ENCODE measurements around the gene SLC26A9. TPM values are rescaled to one million over a fixed set of nuclear protein-coding genes. Genes with fewer than 3 reads are reported as not detected.
"Not testable (repeated sequence)": the region's sequence is repeated elsewhere in the genome, so short reads cannot be mapped to it uniquely, and the experiment has no call there.

The SLC26A9 gene
- total and polyA plus RNA-seq, 4 donors: 0.13 to 0.18 (median 0.18) TPM; not detected in 1

GRCh38 chr1:205889706-205890105 is 53.5 kb downstream of the SLC26A9 start:
- H3K27ac ChIP-seq (ENCODE audit: low read depth in 1 of 2, low read length in 2 of 2); H3K4me1 ChIP-seq (ENCODE audit: control insufficient read depth in 1 of 2, insufficient read depth in 2 of 2, low read length in 2 of 2); H3K27me3 ChIP-seq (ENCODE audit: control insufficient read depth in 1 of 2, insufficient read depth in 2 of 2, low read length in 1 of 2); intact Hi-C loops (cut with DNase I); H3K9me3 ChIP-seq (ENCODE audit: control insufficient read depth, low read length); ATAC-seq (ENCODE audit: low FRiP score); H3K36me3 ChIP-seq (ENCODE audit: control insufficient read depth in 1 of 2, insufficient read depth in 2 of 2, low read length in 1 of 2); DNase-seq; H3K4me3 ChIP-seq (ENCODE audit: low read length in 2 of 2): not testable (repeated sequence)
- WGBS, 2 donors: 40 to 42% methylated on average over 3 of the region's 3 CpGs

- WGBS, 2 donors: 89 to 90% methylated on average over 4 of the region's 4 CpGs
- intact Hi-C loops (cut with DNase I); H3K36me3 ChIP-seq (ENCODE audit: control insufficient read depth in 1 of 2, insufficient read depth in 2 of 2, low read length in 1 of 2); H3K9me3 ChIP-seq (ENCODE audit: control insufficient read depth, low read length); H3K4me3 ChIP-seq (ENCODE audit: low read length in 2 of 2); H3K27ac ChIP-seq (ENCODE audit: low read depth in 1 of 2, low read length in 2 of 2); H3K4me1 ChIP-seq (ENCODE audit: control insufficient read depth in 1 of 2, insufficient read depth in 2 of 2, low read length in 2 of 2); DNase-seq; H3K27me3 ChIP-seq (ENCODE audit: control insufficient read depth in 1 of 2, insufficient read depth in 2 of 2, low read length in 1 of 2); ATAC-seq (ENCODE audit: low FRiP score): not testable (repeated sequence)
These were observed 54.2 kb downstream of the SLC26A9 start for GRCh38 chr1:205889006-205889405.

GRCh38 chr1:205883792-205884191 is 59.5 kb downstream of the SLC26A9 start:
- no peaks in the 10 kb centered on the region for H3K27me3 ChIP-seq (ENCODE audit: control insufficient read depth in 1 of 2, insufficient read depth in 2 of 2, low read length in 1 of 2)
- DNase-seq (no peak), ATAC-seq (ENCODE audit: low FRiP score) (no peak)
- no peak overlapping the region for H3K27ac ChIP-seq (ENCODE audit: low read depth in 1 of 2, low read length in 2 of 2)
- no peaks in the 10 kb centered on the region for H3K4me1 ChIP-seq (ENCODE audit: control insufficient read depth in 1 of 2, insufficient read depth in 2 of 2, low read length in 2 of 2)
- no peak overlapping the region for H3K4me3 ChIP-seq (ENCODE audit: low read length in 2 of 2)
- no peaks in the 10 kb centered on the region for H3K36me3 ChIP-seq (ENCODE audit: control insufficient read depth in 1 of 2, insufficient read depth in 2 of 2, low read length in 1 of 2)
- H3K9me3 ChIP-seq (ENCODE audit: control insufficient read depth, low read length): peaks cover 7% of the 10 kb centered on the region
- intact Hi-C loops (cut with DNase I): no loop called here

GRCh38 chr1:205880923-205881322 is 62.3 kb downstream of the SLC26A9 start:
- no peak for ATAC-seq (ENCODE audit: low FRiP score)
- no peak for DNase-seq
- Histone ChIP-seq H3K4me3 (ENCODE audit: low read length in 2 of 2) (no peak overlapping the region), H3K27me3 (ENCODE audit: control insufficient read depth in 1 of 2, insufficient read depth in 2 of 2, low read length in 1 of 2) (no peaks in the 10 kb centered on the region), H3K27ac (ENCODE audit: low read depth in 1 of 2, low read length in 2 of 2) (no peak overlapping the region), H3K4me1 (ENCODE audit: control insufficient read depth in 1 of 2, insufficient read depth in 2 of 2, low read length in 2 of 2) (no peaks in the 10 kb centered on the region), H3K9me3 (ENCODE audit: control insufficient read depth, low read length) (peaks cover 5% of the 10 kb centered on the region), H3K36me3 (ENCODE audit: control insufficient read depth in 1 of 2, insufficient read depth in 2 of 2, low read length in 1 of 2) (no peaks in the 10 kb centered on the region)
- intact Hi-C loops (cut with DNase I): no loop called here

GRCh38 chr1:205879974-205880373 is 63.3 kb downstream of the SLC26A9 start:
- 97 to 100% methylated on average over 1 of the region's 1 CpG for WGBS, 2 donors
- H3K4me1 ChIP-seq (ENCODE audit: control insufficient read depth in 1 of 2, insufficient read depth in 2 of 2, low read length in 2 of 2): no peaks in the 10 kb centered on the region
- peaks cover 5% of the 10 kb centered on the region for H3K9me3 ChIP-seq (ENCODE audit: control insufficient read depth, low read length)
- no peaks in the 10 kb centered on the region for H3K36me3 ChIP-seq (ENCODE audit: control insufficient read depth in 1 of 2, insufficient read depth in 2 of 2, low read length in 1 of 2)
- intact Hi-C loops (cut with DNase I): no loop called here
- no peak overlapping the region for H3K4me3 ChIP-seq (ENCODE audit: low read length in 2 of 2)
- no peaks in the 10 kb centered on the region for H3K27me3 ChIP-seq (ENCODE audit: control insufficient read depth in 1 of 2, insufficient read depth in 2 of 2, low read length in 1 of 2)
- DNase-seq (no peak), ATAC-seq (ENCODE audit: low FRiP score) (no peak)
- no peak overlapping the region for H3K27ac ChIP-seq (ENCODE audit: low read depth in 1 of 2, low read length in 2 of 2)

GRCh38 chr1:205878026-205878425 is 65.2 kb downstream of the SLC26A9 start:
- intact Hi-C loops (cut with DNase I): no loop called here
- ATAC-seq (ENCODE audit: low FRiP score): no peak
- H3K4me1 ChIP-seq (ENCODE audit: control insufficient read depth in 1 of 2, insufficient read depth in 2 of 2, low read length in 2 of 2): no peaks in the 10 kb centered on the region
- no peaks in the 10 kb centered on the region for H3K36me3 ChIP-seq (ENCODE audit: control insufficient read depth in 1 of 2, insufficient read depth in 2 of 2, low read length in 1 of 2)
- H3K4me3 ChIP-seq (ENCODE audit: low read length in 2 of 2): no peak overlapping the region
- no peak for DNase-seq
- no peaks in the 10 kb centered on the region for H3K27me3 ChIP-seq (ENCODE audit: control insufficient read depth in 1 of 2, insufficient read depth in 2 of 2, low read length in 1 of 2)
- peaks cover 5% of the 10 kb centered on the region for H3K9me3 ChIP-seq (ENCODE audit: control insufficient read depth, low read length)
- H3K27ac ChIP-seq (ENCODE audit: low read depth in 1 of 2, low read length in 2 of 2): no peak overlapping the region

GRCh38 chr1:205873148-205873547 is 70.1 kb downstream of the SLC26A9 start:
- H3K9me3 ChIP-seq (ENCODE audit: control insufficient read depth, low read length); H3K4me3 ChIP-seq (ENCODE audit: low read length in 2 of 2); ATAC-seq (ENCODE audit: low FRiP score); H3K27ac ChIP-seq (ENCODE audit: low read depth in 1 of 2, low read length in 2 of 2); H3K4me1 ChIP-seq (ENCODE audit: control insufficient read depth in 1 of 2, insufficient read depth in 2 of 2, low read length in 2 of 2); intact Hi-C loops (cut with DNase I); H3K36me3 ChIP-seq (ENCODE audit: control insufficient read depth in 1 of 2, insufficient read depth in 2 of 2, low read length in 1 of 2); DNase-seq; H3K27me3 ChIP-seq (ENCODE audit: control insufficient read depth in 1 of 2, insufficient read depth in 2 of 2, low read length in 1 of 2): not testable (repeated sequence)

GRCh38 chr1:205870236-205870635 is 73.0 kb downstream of the SLC26A9 start:
- intact Hi-C loops (cut with DNase I): no loop called here
- H3K9me3 ChIP-seq (ENCODE audit: control insufficient read depth, low read length): no peaks in the 10 kb centered on the region
- H3K4me1 ChIP-seq (ENCODE audit: control insufficient read depth in 1 of 2, insufficient read depth in 2 of 2, low read length in 2 of 2): no peaks in the 10 kb centered on the region
- WGBS, 2 donors: 89 to 92% methylated on average over 2 of the region's 2 CpGs
- H3K27me3 ChIP-seq (ENCODE audit: control insufficient read depth in 1 of 2, insufficient read depth in 2 of 2, low read length in 1 of 2): no peaks in the 10 kb centered on the region
- DNase-seq (no peak), ATAC-seq (ENCODE audit: low FRiP score) (no peak)
- H3K4me3 ChIP-seq (ENCODE audit: low read length in 2 of 2): no peak overlapping the region
- no peak overlapping the region for H3K27ac ChIP-seq (ENCODE audit: low read depth in 1 of 2, low read length in 2 of 2)
- no peaks in the 10 kb centered on the region for H3K36me3 ChIP-seq (ENCODE audit: control insufficient read depth in 1 of 2, insufficient read depth in 2 of 2, low read length in 1 of 2)
